Measurements from ENCODE around the gene MSL1.

GRCh38 chr17:40180694-40181093 is 58.9 kb downstream of the MSL1 start:
- no peak for TF ChIP-seq CTCF (IDR thresholded peaks at IDR 0.05; ENCODE audit: poor library complexity, severe bottlenecking)
- TF ChIP-seq EZH2 (IDR thresholded peaks at IDR 0.05; ENCODE audit: borderline replicate concordance, insufficient read depth, low read length, poor library complexity, severe bottlenecking): no peak
- no peak for TF ChIP-seq TAF1 (IDR thresholded peaks at IDR 0.05; ENCODE audit: low read depth)
